ENCODE measurements around the gene SDK1. TPM values are rescaled to one million over a fixed set of nuclear protein-coding genes. Genes with fewer than 3 reads are reported as not detected.
A peak's percentile ranks its signal among the peaks of the same experiment; 100 is the strongest.

SDK1 gene
- total and polyA plus RNA-seq, 4 donors = 10.4 to 11.6 (median 11.0) TPM

DNA sequence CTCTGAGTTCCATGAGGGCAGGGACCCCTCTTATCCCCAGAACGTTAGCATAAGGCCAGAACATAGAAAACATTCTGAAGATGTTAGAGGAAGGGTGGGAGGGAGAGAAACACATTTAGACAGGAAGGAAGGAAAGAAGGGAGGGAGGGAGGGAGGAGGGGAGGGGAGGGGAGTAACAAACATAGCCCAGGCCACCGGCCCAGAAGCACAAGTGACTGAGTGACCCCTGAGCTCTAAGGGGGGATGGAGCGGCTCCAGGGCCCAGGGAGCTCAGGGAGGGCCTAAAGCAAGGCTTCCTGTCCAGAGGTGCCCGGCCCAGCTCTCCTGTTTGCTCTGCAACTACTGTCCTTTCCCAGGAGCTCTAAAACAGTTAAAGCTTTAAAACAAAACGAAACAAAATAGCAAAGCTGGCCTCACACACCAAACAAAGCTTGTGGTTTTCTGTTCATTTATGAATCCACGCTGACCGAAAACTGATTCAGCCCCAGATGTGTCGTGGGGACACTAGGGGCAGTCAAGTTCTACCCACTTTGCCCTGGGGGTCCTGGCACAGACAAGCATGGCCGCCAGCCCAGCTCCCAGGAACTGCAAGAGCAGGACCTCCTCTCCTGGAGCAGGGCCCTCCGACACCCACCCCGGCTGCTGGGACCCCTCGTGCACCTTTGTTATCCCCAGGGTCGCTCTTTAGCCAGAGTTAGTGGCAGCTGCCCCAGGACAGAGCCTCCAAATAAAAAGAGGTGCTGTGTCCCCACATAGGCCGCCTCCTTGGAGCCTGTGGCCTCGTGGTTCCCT, 884.9 kb downstream of the SDK1 start:
- peaks cover 16% of the 10 kb centered on the region for H3K36me3 ChIP-seq (ENCODE audit: control insufficient read depth, insufficient read depth, low read length)
- DNase-seq (ENCODE audit: low read depth in 4 of 6, low spot score in 6 of 6) = no peak
- peaks cover 34% of the 10 kb centered on the region for H3K4me1 ChIP-seq (ENCODE audit: control insufficient read depth, insufficient read depth, low read length)
- H3K27ac ChIP-seq (ENCODE audit: low read depth, low read length) = no peak overlapping the region
- 85% methylated on average over 13 of the region's 15 CpGs for WGBS (ENCODE audit: insufficient coverage)
- H3K4me3 ChIP-seq (ENCODE audit: low read depth, low read length) = no peak overlapping the region
- H3K9me3 ChIP-seq (ENCODE audit: control insufficient read depth, insufficient read depth, low read length) = no peaks in the 10 kb centered on the region
- H3K27me3 ChIP-seq (ENCODE audit: control insufficient read depth, insufficient read depth, low read length) = no peaks in the 10 kb centered on the region

DNA sequence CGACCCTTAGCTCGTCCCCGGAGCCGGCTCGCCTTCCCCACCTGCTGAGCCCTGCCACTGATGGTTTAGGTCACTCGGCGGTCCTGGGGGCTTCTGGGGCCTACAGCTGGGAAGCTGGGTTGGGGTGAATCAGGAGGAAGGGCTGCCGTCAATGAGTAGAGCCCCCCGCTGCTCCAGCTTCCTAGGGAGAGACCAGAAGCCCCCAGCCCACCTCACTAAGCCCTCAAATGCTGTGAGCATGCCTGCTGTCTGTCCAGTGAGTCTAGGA, 885.4 kb downstream of the SDK1 start:
- Histone ChIP-seq H3K27me3 (ENCODE audit: control insufficient read depth, insufficient read depth, low read length) (no peaks in the 10 kb centered on the region), H3K36me3 (ENCODE audit: control insufficient read depth, insufficient read depth, low read length) (peaks cover 18% of the 10 kb centered on the region), H3K9me3 (ENCODE audit: control insufficient read depth, insufficient read depth, low read length) (no peaks in the 10 kb centered on the region), H3K4me1 (ENCODE audit: control insufficient read depth, insufficient read depth, low read length) (peaks cover 39% of the 10 kb centered on the region), H3K27ac (ENCODE audit: low read depth, low read length) (no peak overlapping the region), H3K4me3 (ENCODE audit: low read depth, low read length) (no peak overlapping the region)
- WGBS (ENCODE audit: insufficient coverage) = 98% methylated on average over 7 of the region's 9 CpGs
- no peak for DNase-seq (ENCODE audit: low read depth in 4 of 6, low spot score in 6 of 6)

DNA sequence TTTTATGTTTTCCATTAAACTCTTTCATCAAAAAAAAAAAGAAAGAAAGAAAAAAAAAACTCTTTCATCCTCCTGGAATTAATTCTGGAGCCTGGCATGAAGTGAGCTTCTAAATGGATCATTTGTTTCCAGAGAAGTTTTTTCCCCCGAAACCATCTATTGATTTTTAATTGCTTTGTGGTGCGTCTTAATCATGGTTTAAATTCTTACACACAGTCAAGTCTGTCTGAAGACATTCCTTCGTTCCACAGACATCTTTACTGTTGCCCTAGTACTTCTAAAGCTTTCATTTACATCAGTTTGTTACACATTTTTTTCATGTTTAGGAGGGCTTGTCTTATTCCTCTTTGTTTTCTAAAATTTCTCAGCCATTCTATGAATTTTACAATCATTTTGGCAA, 887.6 kb downstream of the SDK1 start:
- DNase-seq (ENCODE audit: low read depth in 4 of 6, low spot score in 6 of 6) = peak in 2 of 6 donors; percentile 28 to 60
- peak overlapping the region; percentile 71 for H3K27ac ChIP-seq (ENCODE audit: low read depth, low read length)
- no peaks in the 10 kb centered on the region for H3K9me3 ChIP-seq (ENCODE audit: control insufficient read depth, insufficient read depth, low read length)
- WGBS (ENCODE audit: insufficient coverage) = no CpG with 5 or more reads among the region's 3 CpGs
- peaks cover 40% of the 10 kb centered on the region for H3K4me1 ChIP-seq (ENCODE audit: control insufficient read depth, insufficient read depth, low read length)
- H3K36me3 ChIP-seq (ENCODE audit: control insufficient read depth, insufficient read depth, low read length) = peaks cover 19% of the 10 kb centered on the region
- no peaks in the 10 kb centered on the region for H3K27me3 ChIP-seq (ENCODE audit: control insufficient read depth, insufficient read depth, low read length)
- H3K4me3 ChIP-seq (ENCODE audit: low read depth, low read length) = no peak overlapping the region

DNA sequence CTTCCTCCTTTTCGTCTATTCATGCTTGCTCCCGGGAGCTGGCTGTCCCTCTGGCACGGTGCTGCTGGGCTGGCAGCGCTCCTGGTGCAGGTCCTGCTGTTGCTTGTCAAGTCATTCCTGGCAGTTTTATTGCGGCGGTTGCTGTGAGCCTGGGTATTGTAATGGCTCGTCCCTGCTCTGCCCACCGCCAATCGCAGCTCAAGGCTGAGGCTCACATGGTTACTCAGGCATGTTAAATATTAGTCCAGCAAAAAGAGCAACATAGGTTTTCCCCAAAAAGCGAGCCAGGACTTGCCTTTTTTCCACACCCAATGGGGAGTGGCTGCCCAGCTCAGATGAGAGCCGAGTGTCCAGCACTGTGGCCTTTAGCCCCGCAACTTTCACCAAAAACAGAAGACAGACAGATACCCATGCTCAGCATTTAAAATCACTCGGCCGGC, 888.1 kb downstream of the SDK1 start:
- Histone ChIP-seq H3K4me3 (ENCODE audit: low read depth, low read length) (no peak overlapping the region), H3K36me3 (ENCODE audit: control insufficient read depth, insufficient read depth, low read length) (peaks cover 19% of the 10 kb centered on the region), H3K27me3 (ENCODE audit: control insufficient read depth, insufficient read depth, low read length) (no peaks in the 10 kb centered on the region), H3K27ac (ENCODE audit: low read depth, low read length) (peak overlapping the region; percentile 71), H3K4me1 (ENCODE audit: control insufficient read depth, insufficient read depth, low read length) (peaks cover 40% of the 10 kb centered on the region), H3K9me3 (ENCODE audit: control insufficient read depth, insufficient read depth, low read length) (no peaks in the 10 kb centered on the region)
- 13% methylated on average over 14 of the region's 14 CpGs for WGBS (ENCODE audit: insufficient coverage)
- peak; percentile 65 to 96 (median 74) for DNase-seq (ENCODE audit: low read depth in 4 of 6, low spot score in 6 of 6)

DNA sequence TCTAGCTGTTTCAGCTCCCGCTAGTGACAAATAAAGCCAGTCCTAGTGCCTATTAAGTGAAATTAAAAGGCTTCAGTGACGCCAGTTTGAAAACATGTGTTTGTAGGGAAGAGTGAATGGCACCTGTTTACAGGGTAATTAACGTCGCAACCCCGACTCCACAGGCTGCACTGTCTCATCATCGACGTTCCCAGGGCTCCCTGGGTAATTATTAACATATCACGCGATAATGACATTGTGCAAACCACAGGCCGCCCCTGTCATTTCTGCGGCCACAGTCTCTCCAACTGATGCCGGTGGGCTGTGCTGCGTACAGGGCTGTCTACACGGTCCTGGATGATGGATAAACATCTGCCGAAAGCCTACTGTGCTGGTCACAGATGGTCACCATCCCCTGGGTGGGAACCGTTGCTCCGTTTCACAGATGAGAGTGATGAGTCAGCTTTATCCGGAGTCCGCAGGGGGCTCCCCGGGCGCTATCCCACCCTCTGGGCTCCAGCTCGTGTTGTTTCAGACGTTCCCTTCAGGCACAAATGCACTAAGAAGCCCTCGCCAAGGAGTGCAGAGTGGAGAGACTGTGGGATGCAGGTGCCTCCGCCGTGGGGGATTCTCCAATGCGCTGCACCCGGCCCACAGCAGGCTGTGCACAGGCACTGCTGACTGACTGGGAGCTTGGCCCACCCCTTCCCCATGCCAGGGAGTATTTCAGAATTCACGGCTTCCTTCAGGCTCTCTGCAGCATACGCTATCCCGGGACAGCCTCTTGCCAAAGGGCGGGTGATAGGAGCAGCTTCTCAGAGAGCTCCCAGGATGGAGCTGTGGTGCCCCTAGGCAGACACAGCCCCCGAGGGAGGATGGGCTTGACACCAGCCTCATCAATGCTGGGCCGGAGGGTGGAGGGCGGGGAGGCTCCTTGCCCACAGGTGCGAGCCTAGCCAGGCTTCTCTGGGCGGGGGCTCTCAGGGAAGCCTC, 889.2 kb downstream of the SDK1 start:
- Histone ChIP-seq H3K27me3 (ENCODE audit: control insufficient read depth, insufficient read depth, low read length) (no peaks in the 10 kb centered on the region), H3K4me1 (ENCODE audit: control insufficient read depth, insufficient read depth, low read length) (peaks cover 38% of the 10 kb centered on the region), H3K4me3 (ENCODE audit: low read depth, low read length) (no peak overlapping the region), H3K36me3 (ENCODE audit: control insufficient read depth, insufficient read depth, low read length) (peaks cover 17% of the 10 kb centered on the region), H3K27ac (ENCODE audit: low read depth, low read length) (no peak overlapping the region), H3K9me3 (ENCODE audit: control insufficient read depth, insufficient read depth, low read length) (no peaks in the 10 kb centered on the region)
- DNase-seq (ENCODE audit: low read depth in 4 of 6, low spot score in 6 of 6) = peak in 2 of 6 donors; percentile 36 to 90
- 55% methylated on average over 32 of the region's 37 CpGs for WGBS (ENCODE audit: insufficient coverage)

DNA sequence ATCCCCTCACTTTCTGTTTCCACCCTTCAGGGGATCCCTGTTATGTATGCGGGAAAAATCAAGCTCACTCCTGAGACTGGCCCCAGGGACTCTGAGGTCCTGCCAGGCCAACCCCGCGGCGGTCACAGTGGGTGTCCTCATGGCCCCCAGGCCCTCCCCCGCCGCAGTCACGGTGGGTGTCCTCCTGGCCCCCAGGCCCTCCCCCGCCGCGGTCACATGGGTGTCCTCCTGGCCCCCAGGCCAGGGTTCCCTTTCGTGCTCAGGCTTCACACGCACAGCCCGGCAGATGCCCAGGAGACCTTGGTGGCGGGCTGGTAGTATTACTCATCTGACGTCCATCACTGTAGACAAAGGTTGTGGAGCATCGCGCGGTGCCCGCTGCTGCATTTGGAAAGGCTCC, 890.0 kb downstream of the SDK1 start:
- Histone ChIP-seq H3K4me3 (ENCODE audit: low read depth, low read length) (no peak overlapping the region), H3K4me1 (ENCODE audit: control insufficient read depth, insufficient read depth, low read length) (peaks cover 32% of the 10 kb centered on the region), H3K9me3 (ENCODE audit: control insufficient read depth, insufficient read depth, low read length) (no peaks in the 10 kb centered on the region), H3K36me3 (ENCODE audit: control insufficient read depth, insufficient read depth, low read length) (peaks cover 17% of the 10 kb centered on the region), H3K27ac (ENCODE audit: low read depth, low read length) (no peak overlapping the region), H3K27me3 (ENCODE audit: control insufficient read depth, insufficient read depth, low read length) (no peaks in the 10 kb centered on the region)
- WGBS (ENCODE audit: insufficient coverage) = 73% methylated on average over 16 of the region's 19 CpGs
- no peak for DNase-seq (ENCODE audit: low read depth in 4 of 6, low spot score in 6 of 6)

DNA sequence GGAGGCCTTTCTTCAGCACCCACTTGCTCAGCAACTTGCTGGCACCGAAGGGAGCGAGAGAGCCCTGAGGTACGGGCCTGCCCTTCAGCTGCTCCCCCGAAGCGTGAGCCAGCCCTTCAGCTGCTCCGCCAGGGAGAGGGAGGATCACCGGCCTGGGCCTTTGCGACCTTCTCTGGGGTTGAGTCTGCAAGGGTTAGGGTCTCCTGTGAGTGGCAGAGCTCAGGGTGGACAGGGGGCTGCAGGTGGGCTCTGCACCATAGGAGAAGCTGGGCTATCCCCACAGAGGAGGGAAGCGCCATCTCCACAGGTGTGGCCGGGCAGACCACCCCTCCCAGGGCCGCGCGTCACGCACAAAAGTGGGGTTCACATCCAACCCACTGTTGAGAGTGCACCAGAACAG, 890.5 kb downstream of the SDK1 start:
- no peak overlapping the region for H3K27ac ChIP-seq (ENCODE audit: low read depth, low read length)
- WGBS (ENCODE audit: insufficient coverage) = 97% methylated on average over 13 of the region's 14 CpGs

DNA sequence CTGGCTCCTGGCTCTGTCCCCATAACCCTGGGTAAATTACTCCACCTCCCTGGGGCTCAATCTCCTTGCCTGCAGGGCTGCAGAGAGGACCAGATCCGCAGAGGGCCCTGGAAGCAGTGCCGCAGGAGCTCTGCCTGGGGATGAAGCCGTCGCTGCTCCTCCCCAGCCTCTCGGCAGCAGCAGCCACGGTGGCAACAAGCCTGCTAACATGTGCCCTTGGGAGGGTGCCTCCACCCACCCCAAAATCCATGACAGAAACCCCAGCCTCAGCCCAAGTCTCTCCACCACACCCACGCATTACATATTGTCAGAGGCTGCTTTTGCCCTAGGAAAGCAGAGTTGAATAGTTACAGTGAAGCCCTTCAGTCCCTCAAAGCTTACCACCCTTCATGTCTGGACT, 894.6 kb downstream of the SDK1 start:
- no peak for DNase-seq (ENCODE audit: low read depth in 4 of 6, low spot score in 6 of 6)
- Histone ChIP-seq H3K27ac (ENCODE audit: low read depth, low read length) (no peak overlapping the region), H3K27me3 (ENCODE audit: control insufficient read depth, insufficient read depth, low read length) (peaks cover 2% of the 10 kb centered on the region), H3K4me1 (ENCODE audit: control insufficient read depth, insufficient read depth, low read length) (peaks cover 8% of the 10 kb centered on the region), H3K4me3 (ENCODE audit: low read depth, low read length) (no peak overlapping the region), H3K36me3 (ENCODE audit: control insufficient read depth, insufficient read depth, low read length) (peaks cover 20% of the 10 kb centered on the region), H3K9me3 (ENCODE audit: control insufficient read depth, insufficient read depth, low read length) (no peaks in the 10 kb centered on the region)
- WGBS (ENCODE audit: insufficient coverage) = 75% methylated on average over 6 of the region's 7 CpGs

More for the DNA sequence above, 890.5 kb downstream of the SDK1 start:
- Histone ChIP-seq H3K4me1 (ENCODE audit: control insufficient read depth, insufficient read depth, low read length) (peaks cover 27% of the 10 kb centered on the region), H3K36me3 (ENCODE audit: control insufficient read depth, insufficient read depth, low read length) (peaks cover 17% of the 10 kb centered on the region), H3K9me3 (ENCODE audit: control insufficient read depth, insufficient read depth, low read length) (no peaks in the 10 kb centered on the region), H3K4me3 (ENCODE audit: low read depth, low read length) (no peak overlapping the region), H3K27me3 (ENCODE audit: control insufficient read depth, insufficient read depth, low read length) (no peaks in the 10 kb centered on the region)
- no peak for DNase-seq (ENCODE audit: low read depth in 4 of 6, low spot score in 6 of 6)

DNA sequence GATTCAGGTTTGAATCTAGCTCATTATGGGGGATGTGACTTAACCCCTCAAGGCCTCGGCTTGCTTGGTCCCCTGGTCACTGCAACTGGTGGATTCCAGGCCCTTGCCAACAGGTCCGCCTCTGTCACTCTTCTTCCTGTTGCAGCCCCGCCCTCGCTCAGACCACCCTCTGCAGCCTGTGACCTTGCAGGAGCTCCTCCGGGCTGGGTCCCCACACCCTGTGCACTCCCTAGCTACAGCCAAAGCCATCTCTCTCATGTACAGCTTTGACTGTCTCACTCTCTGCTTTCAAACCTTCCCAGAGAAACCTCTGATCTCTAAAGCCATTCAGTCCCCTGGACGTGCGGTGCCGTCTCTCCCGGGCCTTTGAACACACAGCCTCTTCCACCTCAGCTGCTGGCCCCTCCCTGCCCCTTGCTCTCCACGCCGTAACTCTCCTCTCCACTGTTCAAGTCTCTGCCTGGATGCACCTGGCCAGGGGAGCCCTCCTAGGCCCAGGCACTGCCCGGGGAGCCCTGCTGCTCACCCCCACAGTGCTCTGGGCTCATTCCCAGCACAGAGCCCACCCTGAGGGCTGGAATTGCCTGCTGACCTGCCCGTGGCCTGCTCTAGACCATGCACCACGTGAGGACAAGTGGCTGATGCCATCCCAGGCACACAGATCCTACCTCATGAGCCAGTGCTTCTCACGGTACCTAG, 895.2 kb downstream of the SDK1 start:
- H3K9me3 ChIP-seq (ENCODE audit: control insufficient read depth, insufficient read depth, low read length) = no peaks in the 10 kb centered on the region
- 84% methylated on average over 14 of the region's 15 CpGs for WGBS (ENCODE audit: insufficient coverage)
- peaks cover 2% of the 10 kb centered on the region for H3K4me1 ChIP-seq (ENCODE audit: control insufficient read depth, insufficient read depth, low read length)
- H3K27me3 ChIP-seq (ENCODE audit: control insufficient read depth, insufficient read depth, low read length) = peaks cover 2% of the 10 kb centered on the region
- no peak overlapping the region for H3K27ac ChIP-seq (ENCODE audit: low read depth, low read length)
- DNase-seq (ENCODE audit: low read depth in 4 of 6, low spot score in 6 of 6) = no peak
- H3K4me3 ChIP-seq (ENCODE audit: low read depth, low read length) = no peak overlapping the region
- H3K36me3 ChIP-seq (ENCODE audit: control insufficient read depth, insufficient read depth, low read length) = peaks cover 17% of the 10 kb centered on the region

All from spinal cord (tissue), 10 donors.